ENCODE data around the gene SLC18A3.

SLC18A3 gene

DNA sequence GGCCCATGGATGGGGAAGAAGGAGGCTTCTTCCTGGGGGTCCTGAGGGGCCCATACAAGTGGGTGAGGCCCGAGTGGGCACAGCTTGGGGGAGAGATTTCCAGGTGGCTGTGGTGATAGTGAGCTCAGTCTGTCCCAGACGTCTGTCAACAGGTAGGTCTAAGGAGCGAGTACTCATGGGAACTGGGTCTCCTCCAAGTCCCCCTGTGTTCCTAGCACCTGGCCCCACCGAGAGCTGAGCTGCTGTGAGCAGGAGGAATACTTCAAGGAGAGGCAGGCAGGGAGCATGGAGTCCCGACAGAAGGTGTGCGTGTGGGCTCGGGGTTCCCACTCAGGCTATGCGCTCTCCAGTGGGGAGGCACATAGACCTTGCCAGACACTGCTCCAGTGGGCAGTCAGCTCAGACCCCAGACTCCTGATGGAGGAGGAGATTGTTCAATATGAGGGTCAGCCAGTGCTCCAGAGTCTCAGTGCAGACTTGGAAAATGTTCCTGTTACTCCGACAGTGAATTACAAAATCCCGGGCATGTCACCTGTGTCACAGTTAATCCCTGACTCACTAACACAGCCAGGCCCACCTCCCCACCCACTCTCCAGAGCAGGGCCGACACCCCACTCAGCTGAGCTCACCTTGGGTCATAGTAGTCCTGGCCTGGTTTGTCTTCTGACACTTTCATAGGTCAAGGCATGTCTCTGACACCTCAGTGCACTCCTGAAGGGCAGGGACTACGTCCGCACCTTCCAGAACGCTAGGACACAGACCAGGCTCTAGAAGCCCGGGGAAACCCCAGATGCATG, 41.1 kb downstream of the SLC18A3 start:
- no peak for DNase-seq (ENCODE audit: low read depth in 2 of 2)

DNA sequence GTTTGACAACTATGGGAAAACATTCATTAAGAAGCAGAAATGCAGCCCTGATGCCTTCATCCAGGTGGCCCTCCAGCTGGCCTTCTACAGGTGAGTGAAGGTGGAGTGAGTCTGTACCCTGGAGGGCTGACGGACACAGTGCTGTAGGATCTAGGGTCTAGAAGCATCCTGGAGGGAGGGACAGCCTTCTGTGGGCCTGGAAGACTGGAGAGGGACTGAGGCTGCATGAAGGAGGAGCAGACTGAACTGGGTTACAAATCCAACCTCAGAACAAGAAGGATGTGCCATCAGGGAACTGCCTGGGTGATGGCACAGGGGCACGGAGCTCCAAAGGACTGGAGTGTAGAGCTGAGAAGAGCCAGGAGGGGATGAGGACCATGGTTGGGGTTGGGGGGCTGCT, 41.8 kb downstream of the SLC18A3 start:
- no peak for DNase-seq (ENCODE audit: low read depth in 2 of 2)

GRCh38 chr10:49652421-49653272, 42.5 kb downstream of the SLC18A3 start:
- no peak for DNase-seq (ENCODE audit: low read depth in 2 of 2)

- no peak for DNase-seq (ENCODE audit: low read depth in 2 of 2)
Observed at GRCh38 chr10:49653273-49653929, 43.3 kb downstream of the SLC18A3 start.

DNA sequence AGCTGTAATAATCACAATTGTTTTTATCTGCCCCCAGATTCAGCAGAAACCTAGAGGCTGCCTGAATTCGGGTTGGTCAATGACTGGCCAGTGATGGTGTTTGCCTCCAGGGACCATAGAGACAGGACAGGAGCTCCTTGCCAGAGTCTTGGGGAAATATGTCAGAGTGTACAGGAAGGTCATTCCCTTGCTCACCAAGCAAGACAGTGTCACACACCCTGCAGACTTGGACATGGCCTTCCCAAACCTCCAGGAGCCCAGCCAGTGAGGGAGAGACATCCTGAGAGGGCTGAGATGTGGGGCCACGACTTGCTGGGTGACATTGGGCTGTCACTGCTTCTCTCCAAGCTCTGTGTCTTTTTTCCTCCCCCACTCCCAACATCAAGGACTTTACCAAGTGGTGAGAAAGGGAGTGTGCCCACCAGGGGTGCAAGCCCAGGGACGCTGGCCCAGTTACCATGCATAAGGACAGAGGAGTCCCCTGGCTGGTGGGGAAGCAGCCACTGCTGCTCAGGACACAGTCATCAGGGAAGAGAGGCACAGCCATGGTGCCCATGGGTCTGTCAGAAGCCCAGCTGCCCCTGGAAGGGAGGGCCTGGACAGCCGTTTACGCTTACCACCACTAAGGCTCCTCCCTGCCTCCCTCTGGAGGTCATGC, 44.1 kb downstream of the SLC18A3 start:
- no peak for DNase-seq (ENCODE audit: low read depth in 2 of 2)

DNA sequence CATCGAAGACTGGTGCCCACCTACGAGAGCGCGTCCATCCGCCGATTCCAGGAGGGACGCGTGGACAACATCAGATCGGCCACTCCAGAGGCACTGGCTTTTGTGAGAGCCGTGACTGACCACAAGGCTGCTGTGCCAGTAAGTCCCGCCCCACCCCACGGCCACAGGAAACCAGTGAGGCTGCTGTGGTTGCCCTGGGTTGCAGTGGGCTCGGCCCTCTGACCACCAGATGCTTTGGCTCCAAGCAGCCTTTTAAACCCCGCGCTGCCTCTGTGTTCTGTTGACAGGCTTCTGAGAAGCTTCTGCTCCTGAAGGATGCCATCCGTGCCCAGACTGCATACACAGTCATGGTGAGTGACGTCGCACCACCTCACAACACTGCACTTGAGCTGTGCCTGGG, 45.0 kb downstream of the SLC18A3 start:
- no peak for DNase-seq (ENCODE audit: low read depth in 2 of 2)

GRCh38 chr10:49656845-49657493, 46.9 kb downstream of the SLC18A3 start:
- no peak for DNase-seq (ENCODE audit: low read depth in 2 of 2)

DNA sequence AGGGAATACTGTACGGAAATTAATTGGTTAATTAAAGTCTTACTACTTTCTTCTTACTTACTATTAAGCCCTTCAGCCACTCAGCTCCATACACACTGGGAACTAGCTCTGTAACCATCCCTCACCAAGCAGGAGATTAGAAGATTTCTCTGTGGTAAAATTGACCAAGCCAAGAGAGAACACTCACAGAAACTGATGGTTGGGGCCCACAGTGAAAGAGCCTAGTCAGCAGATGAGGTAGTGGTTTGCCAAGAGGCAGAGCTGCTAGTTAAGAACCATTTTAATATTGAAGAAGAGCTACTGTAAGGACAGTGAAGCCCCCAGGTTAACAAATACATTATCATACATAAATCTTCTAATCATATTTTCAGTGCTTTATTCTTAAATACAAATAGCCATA, 47.5 kb downstream of the SLC18A3 start:
- no peak for DNase-seq (ENCODE audit: low read depth in 2 of 2)

GRCh38 chr10:49661140-49661856, 51.2 kb downstream of the SLC18A3 start:
- no peak for DNase-seq (ENCODE audit: low read depth in 2 of 2)

All from stimulated activated CD8-positive, alpha-beta memory T cell treated with anti-CD3 and anti-CD28 coated beads, Interleukin-7, amount 100 ng/mL, for 4 hours (primary cell).